ENCODE data around the gene PRPF6.
A peak's percentile ranks its signal among the peaks of the same experiment; 100 is the strongest.

The PRPF6 gene

GRCh38 chr20:64035933-64036345 lies 55.0 kb downstream of the PRPF6 start, which contains the start of gene C20orf204:
Gene C20orf204 (plus strand): TSS chr20:64036182. CDS start chr20:64036324, 142 bp downstream.
- DNase-seq (ENCODE audit: low read depth in 2 of 2) = no peak

- DNase-seq (ENCODE audit: low read depth in 2 of 2) = no peak
Measured at GRCh38 chr20:64036346-64037198, 55.6 kb downstream of the PRPF6 start.

- DNase-seq (ENCODE audit: low read depth in 2 of 2) = no peak
Measured at GRCh38 chr20:64037199-64037497, 56.2 kb downstream of the PRPF6 start.

- DNase-seq (ENCODE audit: low read depth in 2 of 2) = no peak
Measured at GRCh38 chr20:64037498-64038213, 56.7 kb downstream of the PRPF6 start.

- no peak for DNase-seq (ENCODE audit: low read depth in 2 of 2)
Measured at GRCh38 chr20:64038224-64038564, 57.3 kb downstream of the PRPF6 start.

GRCh38 chr20:64038565-64039292 lies 57.8 kb downstream of the PRPF6 start:
- peak; percentile 52 to 57 for DNase-seq (ENCODE audit: low read depth in 2 of 2)

- no peak for DNase-seq (ENCODE audit: low read depth in 2 of 2)
Measured at GRCh38 chr20:64039293-64040160, 58.6 kb downstream of the PRPF6 start.

- DNase-seq (ENCODE audit: low read depth in 2 of 2) = no peak
Measured at GRCh38 chr20:64040231-64041039, 59.5 kb downstream of the PRPF6 start.

- no peak for DNase-seq (ENCODE audit: low read depth in 2 of 2)
Measured at GRCh38 chr20:64041040-64041780, 60.3 kb downstream of the PRPF6 start.

- no peak for DNase-seq (ENCODE audit: low read depth in 2 of 2)
Measured at GRCh38 chr20:64041781-64042053, 60.8 kb downstream of the PRPF6 start.

GRCh38 chr20:64042054-64042781 lies 61.3 kb downstream of the PRPF6 start:
- DNase-seq (ENCODE audit: low read depth in 2 of 2) = no peak

- DNase-seq (ENCODE audit: low read depth in 2 of 2) = no peak
Measured at GRCh38 chr20:64043768-64044167, 62.8 kb downstream of the PRPF6 start.

- DNase-seq (ENCODE audit: low read depth in 2 of 2) = no peak
Measured at GRCh38 chr20:64044484-64045247, 63.7 kb downstream of the PRPF6 start.

GRCh38 chr20:64045346-64046011 lies 64.5 kb downstream of the PRPF6 start:
- no peak for DNase-seq (ENCODE audit: low read depth in 2 of 2)

- no peak for DNase-seq (ENCODE audit: low read depth in 2 of 2)
Measured at GRCh38 chr20:64047046-64047389, 66.1 kb downstream of the PRPF6 start.

- no peak for DNase-seq (ENCODE audit: low read depth in 2 of 2)
Measured at GRCh38 chr20:64047968-64048401, 67.1 kb downstream of the PRPF6 start.

- no peak for DNase-seq (ENCODE audit: low read depth in 2 of 2)
Measured at GRCh38 chr20:64048402-64049044, 67.6 kb downstream of the PRPF6 start.

Data from stimulated activated CD8-positive, alpha-beta memory T cell treated with anti-CD3 and anti-CD28 coated beads, Interleukin-15, amount 100 ng/mL, for 4 hours (primary cell).